H9 (cell line): ENCODE data around the gene FAM83C. TPM values are rescaled to one million over a fixed set of nuclear protein-coding genes. Genes with fewer than 3 reads are reported as not detected.

Experiments
- DNase-seq: peaks from one replicate; pipeline ENCODE4 v3.0.0-alpha.2; 2017
- H2AFZ ChIP-seq: one replicate; pipeline ENCODE4 v1.6.1; 2013; ENCODE audit warnings: mild to moderate bottlenecking, low read length, control low read depth, moderate library complexity
- H2AK5ac ChIP-seq: 2 replicates; pipeline ENCODE4 v1.6.1; 2013; ENCODE audit warnings: low read length, control low read depth, mixed read lengths; ENCODE audit not compliant: insufficient read length
- H2BK120ac ChIP-seq: one replicate; pipeline ENCODE4 v1.6.1; 2013; ENCODE audit warnings: low read depth, mild to moderate bottlenecking, low read length, control low read depth, inconsistent platforms; ENCODE audit not compliant: poor library complexity, severe bottlenecking
- H2BK12ac ChIP-seq: 2 replicates; pipeline ENCODE4 v1.6.1; 2013; ENCODE audit warnings: low read length, control low read depth, mixed read lengths, low read depth; ENCODE audit not compliant: insufficient read length
- H2BK15ac ChIP-seq: 2 replicates; pipeline ENCODE4 v1.6.1; 2013; ENCODE audit warnings: low read depth, low read length, control low read depth
- H2BK20ac ChIP-seq: one replicate; pipeline ENCODE4 v1.6.1; 2013; ENCODE audit warnings: low read depth, mild to moderate bottlenecking, low read length, control low read depth, inconsistent platforms; ENCODE audit not compliant: poor library complexity, severe bottlenecking
- H2BK5ac ChIP-seq: 2 replicates; pipeline ENCODE4 v1.6.1; 2013; ENCODE audit warnings: low read length, control low read depth, mixed read lengths; ENCODE audit not compliant: insufficient read length
- H3K14ac ChIP-seq: 2 replicates; pipeline ENCODE4 v1.6.1; 2013; ENCODE audit warnings: low read length, control low read depth; ENCODE audit not compliant: insufficient read depth
- H3K18ac ChIP-seq: 2 replicates; pipeline ENCODE4 v1.6.1; 2013; ENCODE audit warnings: low read depth, mild to moderate bottlenecking, mixed read lengths, low read length, control low read depth; ENCODE audit not compliant: insufficient read length
- H3K23ac ChIP-seq: 2 replicates; pipeline ENCODE4 v1.6.1; 2013; ENCODE audit warnings: low read length, control low read depth, mixed read lengths, low read depth; ENCODE audit not compliant: insufficient read length
- H3K23me2 ChIP-seq: 2 replicates; pipeline ENCODE4 v1.6.1; 2013; ENCODE audit warnings: low read depth, mild to moderate bottlenecking, mixed read lengths, low read length, control low read depth; ENCODE audit not compliant: insufficient read length, poor library complexity, severe bottlenecking
- H3K27ac ChIP-seq: 2 replicates; pipeline ENCODE4 v1.5.1; 2013; ENCODE audit warnings: low read length, control low read depth, mixed read lengths, low read depth; ENCODE audit not compliant: insufficient read length
- H3K27me3 ChIP-seq: 2 replicates; pipeline ENCODE4 v1.6.1; 2013; ENCODE audit warnings: low read length, control low read depth, inconsistent platforms; ENCODE audit not compliant: insufficient read depth
- H3K4ac ChIP-seq: 2 replicates; pipeline ENCODE4 v1.6.1; 2013; ENCODE audit warnings: low read depth, mild to moderate bottlenecking, control low read depth, inconsistent platforms, low read length, moderate library complexity
- H3K4me1 ChIP-seq: 2 replicates; pipeline ENCODE4 v1.6.1; 2013; ENCODE audit warnings: low read length, control low read depth, inconsistent platforms; ENCODE audit not compliant: insufficient read depth
- H3K4me2 ChIP-seq: 2 replicates; pipeline ENCODE4 v1.6.1; 2013; ENCODE audit warnings: low read length, control low read depth, mixed read lengths; ENCODE audit not compliant: insufficient read length, insufficient read depth
- H3K56ac ChIP-seq: 2 replicates; pipeline ENCODE4 v1.6.1; 2013; ENCODE audit warnings: low read depth, mild to moderate bottlenecking, mixed read lengths, low read length, control low read depth; ENCODE audit not compliant: insufficient read length
- H3K79me1 ChIP-seq: 2 replicates; pipeline ENCODE4 v1.6.1; 2013; ENCODE audit warnings: low read depth, mild to moderate bottlenecking, moderate library complexity, low read length, control low read depth, inconsistent platforms; ENCODE audit not compliant: insufficient read depth, poor library complexity, severe bottlenecking
- H3K79me2 ChIP-seq: 2 replicates; pipeline ENCODE4 v1.6.1; 2013; ENCODE audit warnings: low read length, control low read depth, inconsistent platforms; ENCODE audit not compliant: insufficient read depth
- H3K9ac ChIP-seq: 2 replicates; pipeline ENCODE4 v1.6.1; 2013; ENCODE audit warnings: low read length, control low read depth, mixed read lengths; ENCODE audit not compliant: insufficient read length; ENCODE audit errors: extremely low read depth
- H3K9me3 ChIP-seq: one replicate; pipeline ENCODE4 v1.6.1; 2013; ENCODE audit warnings: low read depth, low read length, inconsistent platforms; ENCODE audit not compliant: control insufficient read depth
- H3T11ph ChIP-seq: one replicate; pipeline ENCODE4 v1.6.1; 2013; ENCODE audit warnings: mild to moderate bottlenecking, low read length, control low read depth, inconsistent platforms
- H4K20me1 ChIP-seq: one replicate; pipeline ENCODE4 v1.6.1; 2013; ENCODE audit not compliant: control insufficient read depth, insufficient read length, insufficient read depth
- H4K5ac ChIP-seq: 2 replicates; pipeline ENCODE4 v1.6.1; 2013; ENCODE audit warnings: low read depth, mild to moderate bottlenecking, mixed read lengths, low read length, control low read depth; ENCODE audit not compliant: insufficient read length
- H4K8ac ChIP-seq: replicated peaks from 2 replicates; pipeline ENCODE4 v1.6.1; 2013; ENCODE audit warnings: low read length, control low read depth, mixed read lengths, low read depth; ENCODE audit not compliant: insufficient read length
- H4K91ac ChIP-seq: 2 replicates; pipeline ENCODE4 v1.6.1; 2013; ENCODE audit warnings: low read depth, mild to moderate bottlenecking, moderate library complexity, mixed read lengths, low read length, control low read depth; ENCODE audit not compliant: insufficient read length
- H3K27ac Mint-ChIP-seq, 3 experiments: 2 replicates in 2 of 3; 3 replicates in 1 of 3; pipeline ENCODE4 v1.8.0; 2020 to 2021; ENCODE audit warnings: mixed read lengths in 3 of 3, mild to moderate bottlenecking in 1 of 3, moderate library complexity in 1 of 3
- H3K27me3 Mint-ChIP-seq: 2 replicates; pipeline ENCODE4 v1.8.0; 2021; ENCODE audit warnings: low read depth, mild to moderate bottlenecking, moderate library complexity, mixed read lengths
- H3K36me3 Mint-ChIP-seq, 3 experiments: 2 replicates in 2 of 3; 3 replicates in 1 of 3; pipeline ENCODE4 v1.8.0; 2020 to 2021; ENCODE audit warnings: low read depth in 3 of 3, mixed read lengths in 3 of 3; ENCODE audit not compliant: insufficient read depth in 1 of 3
- H3K4me1 Mint-ChIP-seq, 2 experiments: 2 replicates each; pipeline ENCODE4 v1.8.0; 2020; ENCODE audit warnings: mixed read lengths in 2 of 2
- H3K4me3 Mint-ChIP-seq, 2 experiments: 2 replicates in 1 of 2; 3 replicates in 1 of 2; pipeline ENCODE4 v1.8.0; 2020 to 2021; ENCODE audit warnings: mild to moderate bottlenecking in 2 of 2, mixed read lengths in 2 of 2, moderate library complexity in 1 of 2
- H3K9me3 Mint-ChIP-seq, 2 experiments: 2 replicates in 1 of 2; 3 replicates in 1 of 2; pipeline ENCODE4 v1.8.0; 2020; ENCODE audit warnings: mild to moderate bottlenecking in 2 of 2, mixed read lengths in 2 of 2, moderate library complexity in 1 of 2
- CTCF ChIP-seq: fragments of 200-600 bp; sonication (generic); conservative IDR thresholded peaks from 3 replicates; pipeline ENCODE4 v1.8.0; 2021; ENCODE audit warnings: antibody characterized with exemption, mild to moderate bottlenecking
- WGBS: extraction: QIAGEN DNeasy Blood & Tissue Kit; methylation state at CpG from one replicate; pipeline ENCODE4 v1.1.7; 2013; ENCODE audit warnings: missing lambda C conversion rate, low lambda C conversion rate, mixed read lengths; ENCODE audit not compliant: insufficient read length; ENCODE audit errors: extremely low coverage; 5-methylcytosine and 5-hydroxymethylcytosine counted together
- total RNA-seq: library from RNA; stranded (reverse); gene quantifications from 2 replicates; pipeline ENCODE4 v1.2.1, GENCODE V29; 2021

Gene FAM83C
- total RNA-seq, 1 experiment from 2014 or later: not detected

- no peak overlapping the region for H3T11ph ChIP-seq
- Mint-ChIP-seq H3K4me3 (no peak overlapping the region), H3K36me3 (peaks cover 0 to 3% (median 2%) of the 10 kb centered on the region in 3 experiments; a peak in 4 of 7 replicates), H3K9me3 (no peaks in the 10 kb centered on the region; a peak in 1 of 5 replicates), H3K27me3 (peaks cover 9% of the 10 kb centered on the region), H3K27ac (no peak overlapping the region), H3K4me1 (peaks cover 16 to 18% of the 10 kb centered on the region in 2 experiments)
- no peak overlapping the region for H2AK5ac ChIP-seq
- H3K9me3 ChIP-seq: no peaks in the 10 kb centered on the region
- H3K4me2 ChIP-seq: no peak overlapping the region
- H4K20me1 ChIP-seq: no peaks in the 10 kb centered on the region
- H4K5ac ChIP-seq: no peak overlapping the region
- no peaks in the 10 kb centered on the region for H3K79me2 ChIP-seq
- H2BK15ac ChIP-seq: no peak overlapping the region
- no peak overlapping the region for H3K18ac ChIP-seq
- no peak overlapping the region for H2BK5ac ChIP-seq
- H3K4me1 ChIP-seq: peaks cover 3% of the 10 kb centered on the region; the same call in 1 of the 2 replicates
- H3K14ac ChIP-seq: no peak overlapping the region
- TF ChIP-seq CTCF: no peak
- no peak overlapping the region for H2BK120ac ChIP-seq
- no peak overlapping the region for H2BK20ac ChIP-seq
- H2BK12ac ChIP-seq: no peak overlapping the region
- no peak overlapping the region for H3K4ac ChIP-seq
- no peak for DNase-seq
- no peak overlapping the region for H3K27ac ChIP-seq
- no peak overlapping the region for H4K91ac ChIP-seq
- no CpG with 5 or more reads among the region's 11 CpGs for WGBS
- no peak overlapping the region for H3K23ac ChIP-seq
- no peaks in the 10 kb centered on the region for H3K79me1 ChIP-seq
- H3K9ac ChIP-seq: no peak overlapping the region
- H2AFZ ChIP-seq: no peak overlapping the region
- H3K23me2 ChIP-seq: peaks cover 4% of the 10 kb centered on the region
- no peak overlapping the region for H3K56ac ChIP-seq
- no peak overlapping the region for H4K8ac ChIP-seq
- H3K27me3 ChIP-seq: no peaks in the 10 kb centered on the region
Measured at GRCh38 chr20:35303382-35303734, 11.1 kb upstream of the FAM83C start.
